WERI-Rb-1 (cell line): Measurements from ENCODE around the gene LARGE1.

Experiments
- DNase-seq: peaks from one replicate; pipeline ENCODE4 v3.0.0-alpha.2; 2020
- H3K27ac ChIP-seq: fragments of 250-450 bp; sonication (Bioruptor Pico); 2 replicates; pipeline ENCODE4 v1.5.1; 2020; ENCODE audit warnings: mild to moderate bottlenecking, moderate library complexity
- H3K27me3 ChIP-seq: fragments of 250-450 bp; sonication (Bioruptor Pico); 2 replicates; pipeline ENCODE4 v1.5.1; 2021; ENCODE audit warnings: mild to moderate bottlenecking, low read depth, moderate library complexity; ENCODE audit not compliant: insufficient read depth, severe bottlenecking
- H3K36me3 ChIP-seq: fragments of 250-450 bp; sonication (Bioruptor Pico); 2 replicates; pipeline ENCODE4 v1.5.1; 2020; ENCODE audit warnings: mild to moderate bottlenecking, moderate library complexity
- H3K4me3 ChIP-seq: 2 replicates; pipeline ENCODE4 v1.5.1; 2011; ENCODE audit warnings: low read depth, mild to moderate bottlenecking, control low read depth, low read length
- H3K9me3 ChIP-seq: fragments of 250-450 bp; sonication (Bioruptor Pico); 2 replicates; pipeline ENCODE4 v1.5.1; 2021; ENCODE audit warnings: mild to moderate bottlenecking, moderate library complexity; ENCODE audit not compliant: severe bottlenecking
- TF ChIP-seq, protein P1 (sequence below): IDR thresholded peaks from 2 replicates; pipeline ENCODE4 v1.5.1; 2011; ENCODE audit warnings: low read depth, mild to moderate bottlenecking, control low read depth, inconsistent platforms, low read length

LARGE1 gene

GRCh38 chr22:33869946-33870345, 50.3 kb downstream of the LARGE1 start:
- DNase-seq: no peak
- H3K27me3 ChIP-seq: no peaks in the 10 kb centered on the region
- H3K9me3 ChIP-seq: peaks cover 3% of the 10 kb centered on the region
- H3K36me3 ChIP-seq: no peaks in the 10 kb centered on the region
- TF ChIP-seq, protein P1, sequence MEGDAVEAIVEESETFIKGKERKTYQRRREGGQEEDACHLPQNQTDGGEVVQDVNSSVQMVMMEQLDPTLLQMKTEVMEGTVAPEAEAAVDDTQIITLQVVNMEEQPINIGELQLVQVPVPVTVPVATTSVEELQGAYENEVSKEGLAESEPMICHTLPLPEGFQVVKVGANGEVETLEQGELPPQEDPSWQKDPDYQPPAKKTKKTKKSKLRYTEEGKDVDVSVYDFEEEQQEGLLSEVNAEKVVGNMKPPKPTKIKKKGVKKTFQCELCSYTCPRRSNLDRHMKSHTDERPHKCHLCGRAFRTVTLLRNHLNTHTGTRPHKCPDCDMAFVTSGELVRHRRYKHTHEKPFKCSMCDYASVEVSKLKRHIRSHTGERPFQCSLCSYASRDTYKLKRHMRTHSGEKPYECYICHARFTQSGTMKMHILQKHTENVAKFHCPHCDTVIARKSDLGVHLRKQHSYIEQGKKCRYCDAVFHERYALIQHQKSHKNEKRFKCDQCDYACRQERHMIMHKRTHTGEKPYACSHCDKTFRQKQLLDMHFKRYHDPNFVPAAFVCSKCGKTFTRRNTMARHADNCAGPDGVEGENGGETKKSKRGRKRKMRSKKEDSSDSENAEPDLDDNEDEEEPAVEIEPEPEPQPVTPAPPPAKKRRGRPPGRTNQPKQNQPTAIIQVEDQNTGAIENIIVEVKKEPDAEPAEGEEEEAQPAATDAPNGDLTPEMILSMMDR: no peak
- H3K27ac ChIP-seq: no peak overlapping the region
- no peak overlapping the region for H3K4me3 ChIP-seq

DNA sequence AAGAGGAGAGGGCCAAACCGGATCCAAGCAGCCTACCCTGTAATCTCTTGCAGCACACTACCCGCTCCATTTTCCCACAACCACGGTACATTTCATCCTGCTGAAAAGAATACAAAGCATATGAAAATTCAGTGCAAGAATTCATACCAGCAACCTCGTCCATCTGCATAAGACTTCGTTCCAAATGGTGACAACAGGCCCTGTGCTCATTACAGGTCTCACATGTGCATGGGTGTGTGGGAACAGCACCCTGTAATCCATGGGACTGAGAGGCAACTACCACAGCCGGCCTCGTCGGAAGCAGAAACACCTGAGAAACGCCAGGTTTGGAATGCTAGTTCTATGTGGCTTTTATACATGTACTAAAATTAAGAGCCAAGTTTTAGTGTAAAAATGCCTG, 52.3 kb downstream of the LARGE1 start:
- H3K27ac ChIP-seq: no peak overlapping the region
- TF ChIP-seq, protein P1: no peak

DNA sequence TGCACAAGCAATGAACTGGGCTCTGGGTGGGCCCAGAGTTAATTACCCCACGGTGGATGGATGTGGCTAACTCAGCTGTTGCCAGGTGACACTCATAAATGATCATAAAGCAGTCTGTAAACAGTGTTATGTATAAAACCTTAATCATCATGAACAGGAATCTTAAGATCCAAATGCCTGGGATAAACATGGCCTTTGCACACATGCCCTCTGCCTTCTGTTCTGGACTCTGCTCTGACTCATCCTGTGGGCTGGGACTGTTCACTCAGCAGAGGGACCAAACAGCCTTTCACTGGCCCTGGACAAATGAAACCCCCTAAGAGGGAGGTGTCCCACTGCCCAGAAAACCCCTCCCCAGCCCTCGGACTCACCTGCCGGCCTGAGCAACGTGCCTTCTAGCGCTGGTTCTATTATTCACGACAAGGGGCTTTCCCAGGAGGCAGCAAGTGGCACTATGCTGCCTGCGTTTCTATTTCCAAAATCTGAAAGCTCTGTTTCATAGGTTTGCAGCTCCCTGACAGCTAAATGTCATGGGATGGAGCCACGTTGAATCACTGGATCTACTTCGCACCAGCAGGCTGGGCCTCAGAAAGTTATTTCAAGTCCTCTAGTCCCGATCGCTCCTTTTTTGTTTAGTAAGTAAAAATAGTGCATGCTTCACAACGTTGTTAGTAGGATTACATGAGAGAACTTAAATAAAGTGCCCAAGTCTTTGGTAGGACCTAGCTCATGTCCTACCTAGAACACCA, 53.0 kb downstream of the LARGE1 start:
- H3K27me3 ChIP-seq: no peaks in the 10 kb centered on the region
- H3K36me3 ChIP-seq: no peaks in the 10 kb centered on the region
- TF ChIP-seq, protein P1: no peak
- peaks cover 3% of the 10 kb centered on the region for H3K9me3 ChIP-seq
- H3K27ac ChIP-seq: peak overlapping the region; percentile 44; the same call in 1 of the 2 replicates
- no peak for DNase-seq
- H3K4me3 ChIP-seq: no peak overlapping the region

More for the DNA sequence above, 52.3 kb downstream of the LARGE1 start:
- Histone ChIP-seq H3K4me3 (no peak overlapping the region), H3K27me3 (no peaks in the 10 kb centered on the region), H3K36me3 (no peaks in the 10 kb centered on the region), H3K9me3 (peaks cover 3% of the 10 kb centered on the region)
- DNase-seq: no peak

DNA sequence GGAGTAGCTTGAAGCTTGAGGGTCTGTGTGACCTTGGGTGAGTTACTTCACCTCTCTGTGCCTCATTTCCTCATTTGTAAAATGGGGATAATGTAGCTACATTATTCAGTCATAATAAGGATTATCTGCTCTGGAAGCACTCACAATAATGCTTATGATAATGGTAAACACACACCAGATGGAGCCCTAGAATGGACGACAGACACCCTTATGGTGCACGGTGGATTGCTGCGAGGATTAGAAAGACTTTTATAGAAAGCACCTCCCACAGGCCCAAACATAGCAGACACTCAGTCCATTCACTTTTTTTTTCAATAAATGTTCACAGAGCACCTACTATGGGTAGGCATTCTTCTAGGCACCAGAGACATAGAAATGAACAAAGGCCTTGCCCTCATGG, 53.8 kb downstream of the LARGE1 start:
- Histone ChIP-seq H3K27ac (peak overlapping the region; percentile 44), H3K4me3 (no peak overlapping the region), H3K27me3 (no peaks in the 10 kb centered on the region), H3K9me3 (peaks cover 3% of the 10 kb centered on the region), H3K36me3 (no peaks in the 10 kb centered on the region)
- DNase-seq: peak; percentile 71
- TF ChIP-seq, protein P1: no peak

GRCh38 chr22:33865996-33866395, 54.3 kb downstream of the LARGE1 start:
- peaks cover 3% of the 10 kb centered on the region for H3K9me3 ChIP-seq
- H3K27ac ChIP-seq: peak overlapping the region; percentile 39
- no peaks in the 10 kb centered on the region for H3K36me3 ChIP-seq
- H3K27me3 ChIP-seq: no peaks in the 10 kb centered on the region
- no peak for DNase-seq
- no peak overlapping the region for H3K4me3 ChIP-seq
- TF ChIP-seq, protein P1: no peak

DNA sequence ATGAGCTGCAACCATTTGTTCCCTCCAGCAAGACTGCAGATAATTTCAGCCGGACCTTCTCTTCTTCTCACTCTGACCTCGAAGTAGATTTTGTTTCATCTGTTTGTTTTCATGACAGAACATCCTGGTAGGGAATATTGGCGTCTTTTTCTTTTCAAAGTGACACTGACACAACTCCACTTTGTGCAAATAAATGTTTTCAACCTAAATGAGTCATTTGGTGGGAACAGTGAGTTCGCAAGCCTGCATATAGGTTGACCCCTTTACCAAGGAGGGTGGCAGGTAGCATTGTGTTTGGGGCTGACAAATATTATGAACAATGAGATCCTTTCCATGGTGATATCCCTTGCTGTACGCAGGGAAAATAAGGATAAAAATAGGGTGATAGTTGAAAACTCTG, 55.0 kb downstream of the LARGE1 start:
- no peak for DNase-seq
- Histone ChIP-seq H3K27ac (no peak overlapping the region), H3K36me3 (no peaks in the 10 kb centered on the region), H3K9me3 (peaks cover 3% of the 10 kb centered on the region), H3K27me3 (no peaks in the 10 kb centered on the region), H3K4me3 (no peak overlapping the region)
- TF ChIP-seq, protein P1: no peak
